ENCODE data around the gene TMCC1. TPM values are rescaled to one million over a fixed set of nuclear protein-coding genes. Genes with fewer than 3 reads are reported as not detected.
"Not testable (repeated sequence)": the region's sequence is repeated elsewhere in the genome, so short reads cannot be mapped to it uniquely, and the experiment has no call there.

Gene TMCC1
- total RNA-seq, 1 donor from 2014 or later = 22.4 TPM

DNA sequence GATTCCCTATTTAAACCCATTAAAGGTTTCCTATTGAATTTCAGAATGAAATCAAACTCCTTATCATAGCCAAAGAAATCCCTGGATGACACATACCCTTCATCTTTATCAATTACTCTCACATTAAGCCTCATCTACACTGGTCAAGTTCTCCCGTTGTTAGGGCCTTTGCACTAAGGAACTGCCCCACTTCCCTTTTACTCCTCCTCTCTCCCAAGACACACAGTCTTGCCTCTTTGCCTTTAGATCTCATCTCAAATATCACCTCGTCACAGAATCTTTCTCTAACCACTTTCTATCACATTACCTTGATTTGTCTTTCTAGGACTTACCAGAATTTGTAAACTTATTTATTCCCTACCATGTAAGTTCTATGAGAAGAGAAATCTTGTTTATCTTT, 117.6 kb downstream of the TMCC1 start:
- intact Hi-C loops (cut with micrococcal nuclease) = no loop called here
- Mint-ChIP-seq H3K9me3 (peaks cover 4% of the 10 kb centered on the region), H3K4me3 (no peak overlapping the region), H3K4me1 (ENCODE audit: low read depth) (no peaks in the 10 kb centered on the region), H3K27ac (no peak overlapping the region), H3K36me3 (ENCODE audit: low read depth) (peaks cover 2% of the 10 kb centered on the region), H3K27me3 (ENCODE audit: insufficient read depth) (no peaks in the 10 kb centered on the region)
- no peak for DNase-seq (ENCODE audit: low spot score)

DNA sequence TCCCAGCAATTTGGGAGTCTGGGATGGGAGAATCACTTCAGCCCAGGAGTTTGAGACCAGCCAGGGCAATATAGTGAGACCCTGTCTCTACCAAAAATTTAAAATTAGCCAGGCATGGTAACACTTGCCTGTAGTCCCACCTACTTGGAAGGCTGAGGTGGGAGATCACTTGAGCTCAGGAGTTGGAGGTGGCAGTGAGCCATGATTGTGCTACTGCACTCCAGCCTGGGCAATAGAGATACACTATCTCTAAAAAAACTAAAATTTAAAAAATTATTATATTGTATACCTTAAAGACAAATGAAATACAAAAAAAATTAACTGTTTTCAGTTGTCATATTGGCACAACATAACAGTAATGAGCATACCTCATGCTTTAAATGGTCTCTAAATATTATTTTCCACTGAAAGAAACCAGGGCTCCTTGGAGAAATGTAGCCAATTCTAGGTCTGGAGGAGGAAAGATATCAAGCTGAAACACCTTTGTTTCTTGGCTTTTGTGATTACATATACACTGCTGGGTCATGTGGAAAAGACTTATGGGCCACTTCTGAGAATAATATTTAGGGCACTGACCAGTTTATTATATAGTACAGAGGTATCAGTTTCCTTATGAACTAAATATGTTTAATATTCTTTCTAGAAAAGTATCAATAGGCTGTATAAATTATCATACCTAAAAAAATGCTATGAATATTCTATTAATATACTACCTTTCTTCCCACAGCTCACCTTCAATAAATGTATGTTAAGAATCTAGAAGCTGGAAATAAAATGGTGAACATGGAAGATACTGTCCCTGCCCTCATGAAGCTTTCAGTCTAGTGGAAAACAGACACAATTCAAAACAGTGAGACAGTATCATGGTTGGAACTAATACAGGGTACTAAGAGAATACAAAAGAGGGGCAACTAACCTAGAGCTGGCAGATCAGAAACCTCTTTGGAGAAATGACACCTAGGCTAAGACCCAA, 119.5 kb downstream of the TMCC1 start:
- intact Hi-C loops (cut with micrococcal nuclease) = no loop called here
- no peak for DNase-seq (ENCODE audit: low spot score)
- no peak overlapping the region for H3K4me3 Mint-ChIP-seq

DNA sequence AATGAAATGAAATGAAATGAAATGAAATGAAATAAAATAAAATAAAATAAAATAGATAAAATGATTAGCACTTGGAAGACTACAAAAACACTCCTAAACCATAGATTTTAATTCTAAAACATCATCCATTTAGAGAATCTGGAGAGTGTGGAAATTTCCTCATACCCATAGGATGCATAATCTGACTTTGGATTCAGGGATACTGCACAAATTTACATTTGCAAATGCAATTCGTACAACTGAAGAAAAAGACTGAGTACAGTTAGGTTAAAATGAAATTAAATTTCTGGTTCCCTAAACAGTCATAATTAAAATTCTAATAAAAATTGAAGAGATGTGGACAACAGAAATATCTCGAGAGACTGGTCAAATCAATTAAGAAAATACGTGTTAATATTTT, 122.9 kb downstream of the TMCC1 start:
- no peak overlapping the region for H3K27ac Mint-ChIP-seq
- intact Hi-C loops (cut with micrococcal nuclease) = no loop called here
- no peaks in the 10 kb centered on the region for H3K36me3 Mint-ChIP-seq (ENCODE audit: low read depth)
- H3K4me1 Mint-ChIP-seq (ENCODE audit: low read depth) = no peaks in the 10 kb centered on the region
- no peaks in the 10 kb centered on the region for H3K27me3 Mint-ChIP-seq (ENCODE audit: insufficient read depth)
- H3K4me3 Mint-ChIP-seq = no peak overlapping the region
- no peak for DNase-seq (ENCODE audit: low spot score)
- no peaks in the 10 kb centered on the region for H3K9me3 Mint-ChIP-seq

More for the DNA sequence above, 119.5 kb downstream of the TMCC1 start:
- Mint-ChIP-seq H3K9me3 (peaks cover 4% of the 10 kb centered on the region), H3K27me3 (ENCODE audit: insufficient read depth) (no peaks in the 10 kb centered on the region), H3K27ac (no peak overlapping the region), H3K36me3 (ENCODE audit: low read depth) (peaks cover 2% of the 10 kb centered on the region), H3K4me1 (ENCODE audit: low read depth) (no peaks in the 10 kb centered on the region)

DNA sequence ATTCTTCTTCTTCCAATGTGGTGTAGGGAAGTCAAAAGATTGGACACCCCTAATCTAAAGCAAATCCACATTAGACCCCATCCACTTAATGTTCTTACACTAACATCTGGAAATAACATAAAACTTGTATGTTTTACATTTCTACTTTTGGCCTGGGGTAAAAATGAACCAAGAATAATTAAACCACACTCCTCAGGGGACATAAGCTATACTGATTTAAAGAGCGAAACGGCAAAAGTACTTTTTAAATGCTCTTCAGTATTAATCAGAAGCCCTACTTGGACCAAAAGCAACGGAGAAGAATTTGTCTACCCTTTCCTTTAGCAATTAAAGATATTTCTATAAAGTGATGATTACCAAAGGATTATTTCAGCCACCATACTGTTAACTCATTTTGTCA, 123.9 kb downstream of the TMCC1 start:
- Mint-ChIP-seq H3K27me3 (ENCODE audit: insufficient read depth) (no peaks in the 10 kb centered on the region), H3K4me3 (no peak overlapping the region), H3K9me3 (no peaks in the 10 kb centered on the region), H3K4me1 (ENCODE audit: low read depth) (no peaks in the 10 kb centered on the region), H3K36me3 (ENCODE audit: low read depth) (no peaks in the 10 kb centered on the region), H3K27ac (no peak overlapping the region)
- intact Hi-C loops (cut with micrococcal nuclease) = no loop called here
- DNase-seq (ENCODE audit: low spot score) = no peak

DNA sequence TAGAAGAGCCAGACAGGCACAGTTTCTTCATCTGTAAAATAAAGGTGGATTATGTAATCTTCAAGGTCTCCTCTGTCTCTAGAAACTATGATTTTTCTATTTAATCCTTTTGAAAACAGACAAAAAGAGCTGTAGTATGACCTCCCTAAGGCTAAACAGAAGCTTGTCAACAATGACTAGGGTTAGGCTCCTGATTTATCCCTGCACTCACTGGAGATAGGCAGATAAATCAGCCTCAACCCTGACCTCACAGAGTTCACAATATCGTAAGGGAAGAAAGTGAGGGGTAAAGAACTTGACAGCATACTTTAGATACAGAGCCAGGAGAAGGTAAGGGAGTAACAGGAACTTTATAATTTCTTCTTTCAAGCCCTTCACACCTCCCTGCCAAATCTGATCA, 124.8 kb downstream of the TMCC1 start:
- no peaks in the 10 kb centered on the region for H3K9me3 Mint-ChIP-seq
- H3K36me3 Mint-ChIP-seq (ENCODE audit: low read depth) = no peaks in the 10 kb centered on the region
- no peak for DNase-seq (ENCODE audit: low spot score)
- no peaks in the 10 kb centered on the region for H3K27me3 Mint-ChIP-seq (ENCODE audit: insufficient read depth)
- no peak overlapping the region for H3K27ac Mint-ChIP-seq
- H3K4me1 Mint-ChIP-seq (ENCODE audit: low read depth) = no peaks in the 10 kb centered on the region
- H3K4me3 Mint-ChIP-seq = no peak overlapping the region
- intact Hi-C loops (cut with micrococcal nuclease) = no loop called here

DNA sequence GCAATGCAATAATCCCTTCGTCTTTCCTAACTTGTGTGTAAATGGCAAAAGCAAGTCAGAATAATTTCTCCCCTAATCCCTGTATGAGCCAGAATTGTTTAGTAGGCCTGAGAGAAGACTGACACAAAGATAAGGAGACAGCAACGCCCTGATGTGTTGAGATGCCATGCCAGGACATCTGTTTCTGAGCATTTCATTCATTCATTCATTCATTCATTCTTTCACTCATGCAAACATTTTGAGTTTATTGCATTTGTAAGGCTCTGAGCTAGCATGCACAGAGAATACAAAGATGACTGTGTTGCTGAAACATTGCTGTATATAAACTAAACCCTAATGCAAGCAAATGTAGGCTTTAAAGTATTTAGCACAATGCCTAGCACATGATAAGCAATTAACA, 127.4 kb downstream of the TMCC1 start:
- H3K27ac Mint-ChIP-seq = no peak overlapping the region
- no peak overlapping the region for H3K4me3 Mint-ChIP-seq
- H3K27me3 Mint-ChIP-seq (ENCODE audit: insufficient read depth) = no peaks in the 10 kb centered on the region
- H3K36me3 Mint-ChIP-seq (ENCODE audit: low read depth) = no peaks in the 10 kb centered on the region
- intact Hi-C loops (cut with micrococcal nuclease) = no loop called here
- H3K4me1 Mint-ChIP-seq (ENCODE audit: low read depth) = no peaks in the 10 kb centered on the region
- no peak for DNase-seq (ENCODE audit: low spot score)
- H3K9me3 Mint-ChIP-seq = no peaks in the 10 kb centered on the region

DNA sequence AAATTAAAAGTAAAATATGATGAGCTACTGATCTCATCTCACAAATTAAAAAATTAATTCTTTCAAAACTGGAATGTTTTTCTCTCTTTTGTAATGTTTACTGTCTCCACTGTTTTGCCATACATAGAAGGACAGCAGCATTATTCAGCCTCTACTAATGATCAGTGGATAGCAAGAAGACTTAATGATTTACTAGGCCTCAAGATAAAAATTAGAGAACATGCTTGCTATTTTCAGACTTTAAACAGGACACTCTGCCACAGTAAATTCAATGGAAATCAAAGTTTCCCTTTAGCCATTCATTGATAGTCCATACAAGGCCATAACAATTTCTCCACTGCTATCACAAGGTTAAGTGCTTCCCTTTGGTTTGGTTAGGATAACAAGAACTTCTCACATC, 129.4 kb downstream of the TMCC1 start:
- no peak for DNase-seq (ENCODE audit: low spot score)
- H3K9me3 Mint-ChIP-seq = no peaks in the 10 kb centered on the region
- intact Hi-C loops (cut with micrococcal nuclease) = no loop called here
- no peaks in the 10 kb centered on the region for H3K27me3 Mint-ChIP-seq (ENCODE audit: insufficient read depth)
- H3K4me1 Mint-ChIP-seq (ENCODE audit: low read depth) = no peaks in the 10 kb centered on the region
- no peak overlapping the region for H3K27ac Mint-ChIP-seq
- no peak overlapping the region for H3K4me3 Mint-ChIP-seq
- H3K36me3 Mint-ChIP-seq (ENCODE audit: low read depth) = no peaks in the 10 kb centered on the region

DNA sequence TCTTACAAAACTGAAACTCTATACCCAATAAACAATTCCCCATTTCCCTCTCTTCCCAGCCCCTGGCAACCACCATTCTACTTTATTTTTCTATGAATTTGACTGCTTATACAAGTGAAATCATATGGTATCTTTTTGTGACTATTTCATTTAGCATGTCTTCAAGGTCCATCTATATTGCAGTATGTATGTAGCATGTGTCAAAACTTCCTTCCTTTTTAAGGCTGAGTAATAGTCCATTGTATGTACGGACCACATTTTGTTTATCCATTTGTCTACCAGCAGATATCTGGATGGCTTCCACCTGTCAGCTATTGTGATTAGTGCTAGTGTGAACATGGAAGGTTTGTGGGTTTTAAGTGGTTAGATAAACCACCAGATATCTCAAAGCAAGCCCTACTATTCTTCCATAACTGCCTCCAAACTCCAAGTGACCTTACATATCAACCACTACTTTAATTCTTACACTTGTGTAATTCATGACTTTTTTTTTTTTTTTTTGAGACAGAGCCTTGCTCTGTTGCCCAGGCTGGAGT, 134.7 kb downstream of the TMCC1 start:
- intact Hi-C loops (cut with micrococcal nuclease) = no loop called here
- no peak overlapping the region for H3K27ac Mint-ChIP-seq
- no peaks in the 10 kb centered on the region for H3K27me3 Mint-ChIP-seq (ENCODE audit: insufficient read depth)
- no peaks in the 10 kb centered on the region for H3K4me1 Mint-ChIP-seq (ENCODE audit: low read depth)
- peaks cover 6% of the 10 kb centered on the region for H3K9me3 Mint-ChIP-seq
- no peak overlapping the region for H3K4me3 Mint-ChIP-seq
- no peaks in the 10 kb centered on the region for H3K36me3 Mint-ChIP-seq (ENCODE audit: low read depth)
- no peak for DNase-seq (ENCODE audit: low spot score)

DNA sequence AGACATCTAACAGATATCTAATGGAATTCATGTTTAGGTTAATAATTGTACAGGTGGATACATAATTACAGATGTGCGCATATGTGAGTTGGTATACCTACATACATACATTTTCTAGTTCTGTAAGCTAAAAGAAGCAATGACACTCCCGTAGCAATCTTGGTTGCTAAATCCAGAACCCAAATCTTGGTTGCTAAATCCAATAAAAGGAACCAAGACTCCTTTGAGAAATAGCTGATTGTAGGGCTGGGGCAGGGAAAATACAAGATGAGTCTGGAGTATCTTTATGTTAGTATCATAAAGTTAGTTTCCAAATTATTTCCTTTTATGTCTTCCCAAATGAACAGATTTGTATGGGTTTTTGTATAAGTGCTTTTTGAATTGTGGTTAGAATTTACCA, 135.2 kb downstream of the TMCC1 start:
- H3K4me1 Mint-ChIP-seq (ENCODE audit: low read depth) = no peaks in the 10 kb centered on the region
- no peak overlapping the region for H3K27ac Mint-ChIP-seq
- H3K9me3 Mint-ChIP-seq = peaks cover 11% of the 10 kb centered on the region
- no peaks in the 10 kb centered on the region for H3K36me3 Mint-ChIP-seq (ENCODE audit: low read depth)
- no peaks in the 10 kb centered on the region for H3K27me3 Mint-ChIP-seq (ENCODE audit: insufficient read depth)
- DNase-seq (ENCODE audit: low spot score) = no peak
- intact Hi-C loops (cut with micrococcal nuclease) = no loop called here
- no peak overlapping the region for H3K4me3 Mint-ChIP-seq

DNA sequence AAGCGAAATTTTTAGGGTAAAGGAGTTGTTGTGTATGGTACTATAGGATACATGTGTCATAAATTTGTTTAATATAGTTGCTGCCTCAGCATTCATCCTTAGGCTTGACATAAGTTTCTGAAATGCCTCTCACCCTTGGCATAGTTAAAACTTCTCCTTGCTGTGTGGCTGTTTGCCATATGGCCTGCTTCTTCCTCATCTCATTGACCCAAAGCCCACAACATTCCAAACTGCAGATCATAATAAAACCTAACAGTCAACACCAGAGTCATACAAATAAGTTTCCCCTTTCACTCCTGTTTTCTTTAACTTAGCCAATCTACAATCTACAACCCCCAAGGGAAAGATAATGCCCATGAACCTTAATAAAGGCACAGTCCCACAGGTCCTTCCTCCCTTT, 136.6 kb downstream of the TMCC1 start:
- peaks cover 2% of the 10 kb centered on the region for H3K27me3 Mint-ChIP-seq (ENCODE audit: insufficient read depth)
- no peak overlapping the region for H3K27ac Mint-ChIP-seq
- H3K4me1 Mint-ChIP-seq (ENCODE audit: low read depth) = no peaks in the 10 kb centered on the region
- peaks cover 7% of the 10 kb centered on the region for H3K36me3 Mint-ChIP-seq (ENCODE audit: low read depth)
- no peak overlapping the region for H3K4me3 Mint-ChIP-seq
- peaks cover 25% of the 10 kb centered on the region for H3K9me3 Mint-ChIP-seq
- no peak for DNase-seq (ENCODE audit: low spot score)
- intact Hi-C loops (cut with micrococcal nuclease) = no loop called here

DNA sequence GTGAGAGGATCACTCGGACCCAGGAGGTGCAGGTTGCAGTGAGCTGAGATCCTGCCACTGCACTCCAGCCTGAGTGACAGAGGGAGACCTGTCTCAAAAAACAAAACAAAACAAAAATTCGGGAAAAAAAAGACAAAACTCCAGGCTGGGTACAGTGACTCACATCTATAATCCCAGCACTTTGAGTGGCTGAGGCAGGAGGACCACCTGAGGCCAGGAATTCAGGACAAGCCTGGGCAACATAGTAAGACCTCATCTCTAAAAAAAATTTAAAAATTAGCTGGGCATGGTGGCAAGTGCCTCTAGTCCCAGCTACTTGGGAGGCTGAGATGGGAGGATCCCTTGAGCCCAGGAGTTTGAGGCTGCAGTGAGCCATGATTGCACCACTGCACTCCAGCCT, 142.4 kb downstream of the TMCC1 start:
- H3K27me3 Mint-ChIP-seq (ENCODE audit: insufficient read depth); H3K36me3 Mint-ChIP-seq (ENCODE audit: low read depth); H3K4me3 Mint-ChIP-seq; H3K27ac Mint-ChIP-seq; H3K4me1 Mint-ChIP-seq (ENCODE audit: low read depth); DNase-seq (ENCODE audit: low spot score); intact Hi-C loops (cut with micrococcal nuclease): not testable (repeated sequence)
- H3K9me3 Mint-ChIP-seq = peaks cover 26% of the 10 kb centered on the region

DNA sequence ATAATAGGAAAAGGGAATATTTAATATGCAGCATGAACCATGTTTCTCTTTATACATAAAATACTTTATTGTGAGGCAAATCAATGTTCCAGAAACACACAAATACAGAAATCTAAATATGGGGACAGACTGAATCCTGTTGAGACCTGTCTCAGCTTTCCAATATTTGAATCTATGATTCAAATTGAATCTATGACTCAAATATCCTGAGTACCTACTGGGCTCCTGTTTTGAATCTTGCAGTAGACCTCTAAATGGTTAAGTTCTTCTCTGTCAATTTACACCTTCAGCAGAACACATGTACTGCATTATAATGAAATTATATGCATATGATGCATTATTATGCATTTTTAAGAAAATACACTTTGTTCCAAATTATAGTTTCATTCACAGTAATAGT, 143.8 kb downstream of the TMCC1 start:
- Mint-ChIP-seq H3K9me3 (peaks cover 26% of the 10 kb centered on the region), H3K4me3 (no peak overlapping the region), H3K4me1 (ENCODE audit: low read depth) (no peaks in the 10 kb centered on the region), H3K27ac (no peak overlapping the region), H3K27me3 (ENCODE audit: insufficient read depth) (peaks cover 2% of the 10 kb centered on the region), H3K36me3 (ENCODE audit: low read depth) (peaks cover 7% of the 10 kb centered on the region)
- DNase-seq (ENCODE audit: low spot score) = no peak
- intact Hi-C loops (cut with micrococcal nuclease) = no loop called here

DNA sequence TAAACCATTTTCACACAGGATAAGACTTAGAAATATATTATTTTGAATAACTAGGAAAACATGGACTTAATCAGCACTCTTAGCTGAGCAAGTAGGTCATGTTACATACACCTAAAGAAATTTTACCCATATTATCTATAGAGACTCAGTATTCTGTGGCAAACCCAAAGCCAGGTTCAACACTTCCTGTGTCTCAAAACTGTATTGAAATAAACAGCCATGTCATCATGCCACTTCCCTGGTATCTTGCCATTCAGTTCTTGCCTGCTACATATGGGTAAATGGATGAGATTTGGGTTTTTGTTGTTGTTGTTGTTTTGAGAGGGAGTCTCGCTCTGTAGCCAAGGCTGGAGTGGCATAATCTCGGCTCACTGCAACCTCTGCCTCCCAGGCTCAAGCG, 145.5 kb downstream of the TMCC1 start:
- no peak overlapping the region for H3K27ac Mint-ChIP-seq
- peaks cover 5% of the 10 kb centered on the region for H3K36me3 Mint-ChIP-seq (ENCODE audit: low read depth)
- H3K27me3 Mint-ChIP-seq (ENCODE audit: insufficient read depth) = peaks cover 2% of the 10 kb centered on the region
- intact Hi-C loops (cut with micrococcal nuclease) = no loop called here
- no peak overlapping the region for H3K4me3 Mint-ChIP-seq
- DNase-seq (ENCODE audit: low spot score) = no peak
- H3K4me1 Mint-ChIP-seq (ENCODE audit: low read depth) = no peaks in the 10 kb centered on the region
- H3K9me3 Mint-ChIP-seq = peaks cover 12% of the 10 kb centered on the region
